GOT3 (cell line): ENCODE data around the gene MKNK1.
A peak's percentile ranks its signal among the peaks of the same experiment; 100 is the strongest.
"Not testable (repeated sequence)": the region's sequence is repeated elsewhere in the genome, so short reads cannot be mapped to it uniquely, and the experiment has no call there.

Source experiments
- DNase-seq: peaks from one replicate; lab custom pipeline; 2025; ENCODE audit warnings: mixed read lengths; lab: John Stamatoyannopoulos, UW

The MKNK1 gene

DNA sequence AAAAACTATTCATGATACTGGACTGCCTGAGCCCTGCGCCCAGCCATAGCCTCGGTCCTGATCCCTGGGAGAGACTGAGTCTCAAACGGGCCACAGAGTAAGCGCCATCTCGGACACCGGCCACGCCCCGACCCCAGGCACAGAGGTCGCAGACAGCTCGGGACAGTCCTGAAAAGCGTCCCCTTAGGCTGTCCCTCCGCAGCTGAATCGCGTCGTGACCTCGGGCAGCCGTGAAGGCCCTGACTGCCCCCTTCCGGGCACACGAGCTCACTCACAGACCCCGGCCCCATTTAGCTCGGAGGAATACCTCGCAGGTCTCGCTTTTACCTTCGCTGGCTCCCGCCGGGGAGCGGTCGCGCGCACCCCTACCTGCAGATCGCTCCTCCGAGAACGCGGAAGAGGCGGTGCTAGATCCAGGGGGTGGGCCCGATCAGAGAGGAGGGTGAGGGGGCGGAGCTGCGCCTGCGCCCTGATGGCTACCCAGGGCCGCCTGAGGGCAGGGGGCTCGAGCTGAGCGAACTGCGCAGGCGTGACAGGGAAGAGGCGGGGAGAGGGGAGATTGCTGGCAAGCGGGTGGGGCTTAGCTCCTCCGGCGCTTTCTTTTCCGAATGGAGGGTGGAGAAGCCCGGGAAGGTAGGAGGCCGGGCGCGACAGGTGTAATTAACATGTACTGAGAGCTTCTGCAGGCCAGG lies at the start of gene MKNK1:
MKNK1 (minus strand) TSS at position 411 of the 692 bp plus-strand sequence. CDS start 20,941 bp downstream, outside the sequence.
- peak; percentile 69 for DNase-seq

DNA sequence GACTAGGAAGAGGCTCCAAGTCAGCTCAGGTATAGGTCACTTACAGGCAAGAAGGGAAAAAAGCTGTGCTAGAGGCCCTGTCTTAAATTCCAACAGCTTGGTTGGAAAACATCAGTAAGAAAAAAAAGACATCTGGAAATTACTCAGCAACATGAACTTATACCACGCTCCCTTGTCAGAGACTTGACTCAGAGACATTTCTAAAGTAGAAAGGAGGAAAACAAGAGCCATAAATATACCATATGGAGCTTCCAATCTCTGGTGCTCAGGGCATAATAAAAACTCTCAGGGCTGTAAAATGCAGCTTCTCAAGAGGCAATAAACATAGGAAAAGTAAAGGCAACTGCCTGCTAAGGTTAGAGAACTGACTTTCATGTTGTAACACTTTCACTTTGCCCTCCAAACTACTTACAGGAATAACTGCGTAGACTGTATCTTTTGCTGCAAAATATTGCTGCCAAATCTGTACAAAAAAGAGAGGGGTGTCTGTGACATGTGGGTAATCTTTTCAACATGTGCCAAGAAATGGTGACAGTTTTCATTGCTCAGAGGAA lies 49.4 kb upstream of the MKNK1 start:
- no peak for DNase-seq

DNA sequence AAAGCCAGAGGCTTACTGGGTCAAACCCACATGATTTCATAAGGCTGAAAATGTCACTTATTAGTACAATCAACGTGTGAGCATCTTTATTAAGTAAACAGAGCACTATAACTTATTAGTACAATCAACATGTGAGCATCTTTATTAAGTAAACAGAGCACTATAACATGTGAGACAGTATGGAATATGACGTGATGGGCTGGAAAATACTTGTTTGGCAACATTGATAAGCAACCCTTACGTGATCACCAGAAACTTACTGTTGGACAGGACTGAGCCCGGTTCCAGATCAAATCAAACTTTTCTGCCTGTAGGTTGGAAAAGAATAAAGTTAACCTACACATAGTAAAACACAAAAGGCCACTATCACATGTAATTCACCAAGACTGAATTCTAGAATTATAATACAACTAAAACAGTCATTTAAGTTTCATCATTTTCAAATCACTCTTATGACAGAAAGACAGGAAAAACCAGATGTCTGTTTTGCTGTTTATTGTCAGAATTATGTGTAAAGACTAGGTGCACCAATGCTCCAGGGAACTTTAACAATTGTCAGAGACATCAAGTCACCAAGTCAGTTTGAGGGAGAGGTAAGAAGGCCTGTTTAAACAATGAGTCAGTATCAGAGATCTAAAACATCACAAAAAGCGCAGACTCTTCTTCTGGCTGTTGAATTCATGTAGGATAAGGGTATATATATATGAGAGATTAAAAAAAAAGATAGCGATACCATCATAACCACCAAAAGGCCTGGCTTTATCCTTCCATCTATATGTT lies 48.4 kb upstream of the MKNK1 start:
- no peak for DNase-seq

DNA sequence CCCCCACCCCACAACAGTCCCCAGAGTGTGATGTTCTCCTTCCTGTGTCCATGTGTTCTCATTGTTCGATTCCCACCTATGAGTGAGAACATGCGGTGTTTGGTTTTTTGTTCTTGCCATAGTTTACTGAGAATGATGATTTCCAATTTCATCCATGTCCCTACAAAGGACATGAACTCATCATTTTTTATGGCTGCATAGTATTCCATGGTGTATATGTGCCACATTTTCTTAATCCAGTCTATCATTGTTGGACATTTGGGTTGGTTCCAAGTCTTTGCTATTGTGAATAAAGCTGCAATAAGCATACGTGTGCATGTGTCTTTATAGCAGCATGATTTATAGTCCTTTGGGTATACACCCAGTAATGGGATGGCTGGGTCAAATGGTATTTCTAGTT lies 47.1 kb upstream of the MKNK1 start:
- not testable (repeated sequence) for DNase-seq

DNA sequence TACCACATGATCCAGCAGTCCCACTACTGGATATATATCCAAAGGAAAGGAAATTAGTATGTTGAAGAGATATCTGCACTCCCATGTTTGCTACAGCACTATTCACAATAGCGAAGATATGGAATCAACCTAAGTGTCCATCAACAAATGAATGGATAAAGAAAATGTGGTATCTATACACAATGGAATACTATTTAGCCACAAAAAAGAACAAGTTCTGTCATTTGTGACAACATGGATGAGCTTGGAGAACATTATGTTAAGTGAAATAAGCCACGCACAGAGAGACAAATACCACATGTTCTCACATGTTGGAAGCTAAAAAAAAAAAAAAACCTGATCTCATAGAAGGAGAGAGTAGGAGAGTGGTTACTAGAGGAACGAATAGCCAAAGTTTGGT lies 46.4 kb upstream of the MKNK1 start:
- DNase-seq: no peak

DNA sequence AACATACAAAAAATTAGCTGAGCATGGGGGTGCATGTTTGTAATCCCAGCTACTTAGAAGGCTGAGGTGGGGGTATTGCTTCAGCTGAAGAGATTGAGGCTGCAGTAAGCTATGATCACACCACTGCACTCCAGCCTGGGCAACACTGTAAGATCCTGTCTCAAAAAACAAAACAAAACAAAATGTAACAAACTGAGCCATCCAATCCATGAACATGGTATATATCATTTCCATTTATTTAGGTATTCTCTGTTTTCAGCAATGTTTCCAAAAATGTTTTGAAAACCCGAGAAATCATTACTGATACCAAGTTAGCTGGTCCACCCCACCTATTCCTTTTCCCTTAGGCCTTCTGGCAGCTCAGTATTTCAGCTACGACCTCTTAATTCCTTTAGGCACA lies 45.7 kb upstream of the MKNK1 start:
- DNase-seq: no peak

- no peak for DNase-seq
Measured at GRCh38 chr1:46647611-46648010, 43.5 kb upstream of the MKNK1 start.

- DNase-seq: no peak
Measured at GRCh38 chr1:46646844-46647243, 42.8 kb upstream of the MKNK1 start.

GRCh38 chr1:46646331-46646730 lies 42.3 kb upstream of the MKNK1 start:
- no peak for DNase-seq

- no peak for DNase-seq
Measured at GRCh38 chr1:46645815-46646214, 41.7 kb upstream of the MKNK1 start.

DNA sequence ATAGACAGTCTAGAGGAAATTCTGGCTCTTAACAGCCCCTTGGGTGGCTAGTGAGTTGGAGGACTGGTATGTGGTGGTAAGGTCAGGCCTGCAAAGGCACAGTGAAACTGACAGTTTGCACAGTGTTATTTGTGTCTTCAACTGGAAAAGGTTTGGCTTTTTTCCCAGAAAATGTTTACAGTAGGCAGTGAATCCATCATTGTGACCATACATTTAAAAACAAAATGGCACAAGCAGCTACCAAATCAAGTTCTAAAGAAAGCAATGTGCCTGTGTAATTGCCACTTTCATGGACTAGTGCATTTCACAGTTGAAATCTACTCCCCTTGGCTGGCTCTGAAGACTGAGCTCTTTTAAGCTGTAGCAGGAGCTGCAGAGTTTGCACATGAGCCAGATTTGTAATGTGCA lies 39.3 kb upstream of the MKNK1 start:
- no peak for DNase-seq

DNA sequence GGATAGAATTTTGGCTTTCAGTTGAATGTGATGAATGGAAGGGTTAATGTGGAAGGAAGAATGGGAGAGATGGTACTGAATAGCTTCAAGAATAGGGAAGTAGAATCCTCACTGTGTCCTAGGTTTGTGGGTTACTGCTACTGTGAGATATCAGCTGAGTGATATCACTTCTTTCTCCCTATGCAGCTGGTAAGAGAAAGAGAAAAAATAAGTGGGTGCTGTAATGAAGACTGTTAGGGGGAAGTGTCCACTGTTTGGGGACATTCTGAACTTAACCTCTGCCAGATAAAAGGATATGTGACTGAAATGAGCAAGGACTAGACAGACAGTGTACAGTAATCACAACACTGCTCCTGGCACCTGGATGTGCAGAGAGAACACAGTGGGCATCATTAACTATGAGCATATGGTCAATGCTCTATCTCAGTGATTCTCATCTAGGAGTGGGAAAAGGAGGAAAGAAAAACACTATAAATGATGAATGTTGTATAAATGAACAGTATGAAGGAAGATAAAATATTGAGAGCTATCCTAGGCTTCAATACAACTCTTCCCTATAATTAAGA lies 38.1 kb upstream of the MKNK1 start:
- no peak for DNase-seq

DNA sequence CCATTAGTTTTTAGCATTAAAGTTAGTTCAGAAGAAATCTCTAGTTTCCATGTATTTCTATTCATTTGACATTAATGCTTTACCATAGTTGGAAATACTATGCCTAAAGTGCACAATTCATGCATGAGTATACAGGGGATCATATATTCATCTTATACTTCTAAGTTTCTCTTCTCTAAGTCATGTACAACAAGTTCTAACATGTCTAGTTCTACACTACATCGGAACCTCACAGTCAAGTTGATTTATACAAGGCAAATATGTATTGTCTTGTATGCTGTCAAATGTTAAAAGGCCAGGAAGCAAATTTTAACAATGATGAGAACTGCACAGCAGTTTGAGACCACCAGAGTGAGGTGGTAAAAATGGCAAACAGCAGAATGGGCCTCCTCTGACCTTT lies 35.5 kb upstream of the MKNK1 start:
- no peak for DNase-seq

DNA sequence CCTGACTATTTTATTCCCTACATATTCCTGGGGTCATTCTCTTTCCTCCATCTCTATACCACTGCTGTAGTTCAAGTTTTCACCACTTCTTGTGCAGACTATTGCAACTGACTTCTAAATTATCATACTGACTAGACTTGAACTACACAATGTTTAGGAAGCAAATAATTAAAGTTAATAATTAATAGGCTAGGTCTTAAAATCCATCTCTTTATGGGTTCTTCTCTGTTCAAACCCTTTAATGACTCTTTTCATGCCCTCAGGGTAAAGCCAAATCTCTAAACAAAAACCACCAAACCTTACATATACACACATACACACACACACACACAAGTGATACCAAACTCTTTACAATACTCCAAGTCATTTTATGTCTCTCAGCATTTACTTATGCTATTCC lies 34.9 kb upstream of the MKNK1 start:
- no peak for DNase-seq

- no peak for DNase-seq
Measured at GRCh38 chr1:46637444-46638083, 33.5 kb upstream of the MKNK1 start.

- DNase-seq: no peak
Measured at GRCh38 chr1:46635205-46635604, 31.1 kb upstream of the MKNK1 start.

GRCh38 chr1:46630719-46631118 lies 26.7 kb upstream of the MKNK1 start:
- DNase-seq: no peak

- no peak for DNase-seq
Measured at GRCh38 chr1:46623743-46624644, 19.9 kb upstream of the MKNK1 start.

GRCh38 chr1:46622344-46622743 lies 18.3 kb upstream of the MKNK1 start:
- no peak for DNase-seq

DNA sequence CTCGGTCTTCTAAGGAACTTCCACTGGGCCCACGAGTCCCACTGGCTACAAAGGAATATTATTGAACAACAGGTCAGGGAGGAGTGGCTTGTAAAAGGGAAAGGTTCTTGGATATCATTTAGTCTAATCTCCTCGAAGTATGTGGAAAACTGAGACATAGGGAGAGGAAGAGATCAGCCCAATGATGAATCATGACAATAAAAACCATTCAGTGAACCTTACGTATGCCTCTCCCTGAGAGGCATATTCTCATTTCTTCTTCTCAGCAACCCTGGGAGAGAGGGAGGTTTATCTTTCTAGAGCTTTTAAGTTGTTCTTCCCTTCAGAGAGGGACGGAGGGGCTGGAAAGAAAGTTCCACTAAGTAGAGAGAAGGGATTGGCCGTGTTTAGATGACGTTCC lies 17.9 kb upstream of the MKNK1 start:
- DNase-seq: no peak

GRCh38 chr1:46619656-46620258 lies 15.7 kb upstream of the MKNK1 start:
- no peak for DNase-seq
